SU-DHL-6 (cell line): ENCODE data around the gene NTM.

Experiments used
- H2AFZ ChIP-seq: fragments of 200-600 bp; sonication (generic); 2 replicates; pipeline ENCODE4 v1.6.1; 2014; ENCODE audit warnings: low read depth, mild to moderate bottlenecking, moderate library complexity, mixed read lengths, antibody characterized with exemption, low read length; ENCODE audit not compliant: severe bottlenecking
- H3F3A ChIP-seq: fragments of 200-600 bp; shearing (Covaris generic); 2 replicates; pipeline ENCODE4 v1.6.0; 2016; ENCODE audit warnings: antibody characterized with exemption, mild to moderate bottlenecking; ENCODE audit not compliant: insufficient read depth
- H3K27ac ChIP-seq: fragments of 200-600 bp; sonication (generic); 2 replicates; pipeline ENCODE4 v1.5.1; 2016; ENCODE audit warnings: low read depth, mild to moderate bottlenecking, low read length, moderate library complexity, mixed read lengths
- H3K27me3 ChIP-seq: fragments of 200-600 bp; sonication (generic), shearing (Covaris generic); 2 replicates; pipeline ENCODE4 v1.6.0; 2014; ENCODE audit warnings: mild to moderate bottlenecking, low read length
- H3K36me3 ChIP-seq: fragments of 200-600 bp; sonication (generic); 2 replicates; pipeline ENCODE4 v1.6.1; 2014; ENCODE audit warnings: mild to moderate bottlenecking, low read length, mixed read lengths
- H3K4me2 ChIP-seq: fragments of 300-600, 200-600 bp; shearing (Covaris generic), sonication (generic); 2 replicates; pipeline ENCODE4 v1.6.0; 2014; ENCODE audit warnings: low read length, low read depth, mild to moderate bottlenecking; ENCODE audit not compliant: poor library complexity, severe bottlenecking
- H3K4me3 ChIP-seq: fragments of 200-600 bp; sonication (generic); 2 replicates; pipeline ENCODE4 v1.5.1; 2014; ENCODE audit warnings: antibody characterized with exemption, low read length, mild to moderate bottlenecking, mixed read lengths; ENCODE audit not compliant: insufficient read depth, poor library complexity, severe bottlenecking
- H3K79me2 ChIP-seq: fragments of 200-600 bp; sonication (generic); 2 replicates; pipeline ENCODE4 v1.6.1; 2014; ENCODE audit warnings: mild to moderate bottlenecking, low read length, moderate library complexity; ENCODE audit not compliant: insufficient read depth
- H3K9ac ChIP-seq: fragments of 200-600 bp; sonication (generic); 2 replicates; pipeline ENCODE4 v1.7.0; 2014; ENCODE audit warnings: mild to moderate bottlenecking, low read length
- H3K9me2 ChIP-seq: fragments of 200-600 bp; sonication (generic); replicated peaks from 2 replicates; pipeline ENCODE4 v1.6.1; 2014; ENCODE audit warnings: low read length; ENCODE audit not compliant: insufficient read depth
- H3K9me3 ChIP-seq: fragments of 200-600 bp; sonication (generic); 2 replicates; pipeline ENCODE4 v1.6.1; 2014; ENCODE audit warnings: low read length, mixed read lengths; ENCODE audit not compliant: insufficient read depth
- H4K20me1 ChIP-seq: fragments of 200-600 bp; sonication (generic); 2 replicates; pipeline ENCODE4 v1.6.1; 2014; ENCODE audit warnings: low read depth, mild to moderate bottlenecking, antibody characterized with exemption, low read length, moderate library complexity, mixed read lengths
- EZH2phosphoT487 ChIP-seq: fragments of 200-600 bp; sonication (generic), shearing (Covaris generic); conservative IDR thresholded peaks from 2 replicates; pipeline ENCODE4 v1.6.1; 2018; ENCODE audit warnings: mild to moderate bottlenecking, antibody characterized with exemption, low read length, moderate library complexity, mixed read lengths
- TF ChIP-seq, protein P1 (sequence below): fragments of 200-600 bp; sonication (generic); IDR thresholded peaks from one replicate; pipeline ENCODE4 v1.5.1; 2017; ENCODE audit warnings: antibody characterized with exemption, mild to moderate bottlenecking, low read length, moderate library complexity; ENCODE audit not compliant: insufficient read depth, poor library complexity, severe bottlenecking

The NTM gene

DNA sequence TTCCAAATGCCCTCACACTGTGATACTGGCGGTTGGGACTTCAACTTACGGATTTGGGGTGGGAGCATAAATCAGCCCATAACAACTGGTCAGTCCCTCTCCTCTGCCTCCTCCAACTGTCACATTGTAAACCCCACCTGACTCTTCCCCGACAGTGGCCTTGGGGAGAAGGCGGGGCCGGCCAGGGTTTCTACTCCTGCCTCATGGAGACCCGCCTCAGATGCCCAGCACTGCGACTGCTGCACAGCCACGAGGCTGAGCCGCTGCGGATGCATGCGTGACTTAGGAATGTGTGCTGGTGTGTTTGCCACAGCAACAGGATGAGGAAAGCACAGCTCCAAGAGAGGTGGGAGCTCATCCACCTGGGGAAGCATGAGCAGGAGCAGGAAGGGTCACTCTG, 914.2 kb downstream of the NTM start:
- no peaks in the 10 kb centered on the region for H3K36me3 ChIP-seq
- no peak overlapping the region for H3K27ac ChIP-seq
- TF ChIP-seq, protein P1, sequence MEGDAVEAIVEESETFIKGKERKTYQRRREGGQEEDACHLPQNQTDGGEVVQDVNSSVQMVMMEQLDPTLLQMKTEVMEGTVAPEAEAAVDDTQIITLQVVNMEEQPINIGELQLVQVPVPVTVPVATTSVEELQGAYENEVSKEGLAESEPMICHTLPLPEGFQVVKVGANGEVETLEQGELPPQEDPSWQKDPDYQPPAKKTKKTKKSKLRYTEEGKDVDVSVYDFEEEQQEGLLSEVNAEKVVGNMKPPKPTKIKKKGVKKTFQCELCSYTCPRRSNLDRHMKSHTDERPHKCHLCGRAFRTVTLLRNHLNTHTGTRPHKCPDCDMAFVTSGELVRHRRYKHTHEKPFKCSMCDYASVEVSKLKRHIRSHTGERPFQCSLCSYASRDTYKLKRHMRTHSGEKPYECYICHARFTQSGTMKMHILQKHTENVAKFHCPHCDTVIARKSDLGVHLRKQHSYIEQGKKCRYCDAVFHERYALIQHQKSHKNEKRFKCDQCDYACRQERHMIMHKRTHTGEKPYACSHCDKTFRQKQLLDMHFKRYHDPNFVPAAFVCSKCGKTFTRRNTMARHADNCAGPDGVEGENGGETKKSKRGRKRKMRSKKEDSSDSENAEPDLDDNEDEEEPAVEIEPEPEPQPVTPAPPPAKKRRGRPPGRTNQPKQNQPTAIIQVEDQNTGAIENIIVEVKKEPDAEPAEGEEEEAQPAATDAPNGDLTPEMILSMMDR: no peak
- no peak for TF ChIP-seq EZH2phosphoT487
- no peaks in the 10 kb centered on the region for H3F3A ChIP-seq
- H3K79me2 ChIP-seq: no peaks in the 10 kb centered on the region
- no peaks in the 10 kb centered on the region for H3K9me2 ChIP-seq
- no peaks in the 10 kb centered on the region for H4K20me1 ChIP-seq
- no peak overlapping the region for H3K9ac ChIP-seq
- H3K4me2 ChIP-seq: no peak overlapping the region
- H3K27me3 ChIP-seq: no peaks in the 10 kb centered on the region
- no peak overlapping the region for H2AFZ ChIP-seq
- H3K4me3 ChIP-seq: no peak overlapping the region
- H3K9me3 ChIP-seq: no peaks in the 10 kb centered on the region

DNA sequence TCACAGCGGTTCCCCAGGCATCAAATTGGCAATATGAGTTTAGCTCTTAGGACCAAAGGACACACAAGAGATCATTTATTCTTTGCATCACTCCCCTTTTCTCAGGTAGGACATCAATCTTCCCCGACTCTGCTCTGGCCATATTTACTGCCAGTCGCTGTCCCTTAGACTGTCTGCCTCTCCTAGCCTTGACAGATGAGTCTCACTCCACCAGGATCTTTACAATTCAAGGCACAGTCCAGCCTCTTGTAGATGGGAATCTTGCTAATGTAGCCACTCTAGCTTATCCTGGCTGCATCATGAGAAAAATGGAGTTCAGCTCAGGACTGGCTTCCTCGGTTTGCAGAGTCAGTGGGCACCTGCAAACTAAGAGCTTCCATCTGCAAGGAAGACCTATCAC, 915.2 kb downstream of the NTM start:
- Histone ChIP-seq H2AFZ (no peak overlapping the region), H3K27ac (no peak overlapping the region), H3K9ac (no peak overlapping the region), H3K9me3 (no peaks in the 10 kb centered on the region), H3K9me2 (no peaks in the 10 kb centered on the region), H3K4me2 (no peak overlapping the region), H3K27me3 (no peaks in the 10 kb centered on the region), H4K20me1 (no peaks in the 10 kb centered on the region), H3F3A (no peaks in the 10 kb centered on the region), H3K79me2 (no peaks in the 10 kb centered on the region), H3K36me3 (no peaks in the 10 kb centered on the region), H3K4me3 (no peak overlapping the region)
- TF ChIP-seq, protein P1: no peak
- no peak for TF ChIP-seq EZH2phosphoT487

DNA sequence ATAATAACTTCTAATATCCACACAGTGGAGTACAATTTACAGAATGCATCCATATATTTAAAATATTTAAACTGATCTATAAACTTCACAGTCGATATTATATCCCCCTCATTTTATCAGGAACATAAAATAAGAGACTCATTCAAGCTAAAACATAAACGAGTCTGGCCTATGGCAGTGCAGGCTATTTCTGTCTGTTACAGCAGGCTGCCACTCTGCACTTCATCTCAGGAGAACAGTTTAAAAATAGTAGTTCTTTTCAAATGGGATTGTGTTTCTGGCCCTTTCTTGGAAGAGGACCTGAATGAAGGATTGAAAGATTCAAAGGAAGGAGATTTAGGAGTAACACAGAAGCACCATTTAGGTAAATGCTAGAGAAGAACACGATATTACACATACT, 915.7 kb downstream of the NTM start:
- Histone ChIP-seq H3K4me3 (no peak overlapping the region), H3K9ac (no peak overlapping the region), H3K4me2 (no peak overlapping the region), H3K36me3 (no peaks in the 10 kb centered on the region), H3K79me2 (no peaks in the 10 kb centered on the region), H3K9me2 (no peaks in the 10 kb centered on the region), H4K20me1 (no peaks in the 10 kb centered on the region), H3K9me3 (no peaks in the 10 kb centered on the region), H3K27ac (no peak overlapping the region), H3F3A (no peaks in the 10 kb centered on the region), H2AFZ (no peak overlapping the region), H3K27me3 (no peaks in the 10 kb centered on the region)
- no peak for TF ChIP-seq EZH2phosphoT487
- TF ChIP-seq, protein P1: no peak
